Measurements from ENCODE around the gene ICAM1. TPM values are rescaled to one million over a fixed set of nuclear protein-coding genes. Genes with fewer than 3 reads are reported as not detected.
A peak's percentile ranks its signal among the peaks of the same experiment; 100 is the strongest.

Gene ICAM1
- total RNA-seq, 4 donors from 2014 or later, result 8.1 to 37.6 (median 19.7) TPM

- intact Hi-C loops (cut with DNase I), result no loop called here
- Histone ChIP-seq H3K4me3 (replicated peaks in 1 of 3) (no peak overlapping the region), H3K4me1 (peaks cover 33 to 67% of the 10 kb centered on the region in 2 donors), H3K9me3 (no peaks in the 10 kb centered on the region), H3K27ac (no peak overlapping the region), H3K27me3 (peaks cover 42% of the 10 kb centered on the region), H3K36me3 (peaks cover 6 to 18% of the 10 kb centered on the region in 2 donors)
- DNase-seq, result no peak
- TF ChIP-seq CTCF (IDR thresholded peaks at IDR 0.05) (no peak), POLR2A (IDR thresholded peaks at IDR 0.05) (no peak)
- 2 to 3% methylated on average over 14 to 23 of the region's 23 CpGs for WGBS, 2 donors
These were observed 17.8 kb downstream of the ICAM1 start for GRCh38 chr19:10288662-10289166.

- Histone ChIP-seq H3K4me1 (peaks cover 33 to 67% of the 10 kb centered on the region in 2 donors), H3K27ac (no peak overlapping the region), H3K9me3 (no peaks in the 10 kb centered on the region), H3K27me3 (peaks cover 45% of the 10 kb centered on the region), H3K4me3 (replicated peaks in 1 of 3) (peak overlapping the region in 1 of 3 donors; percentile 13), H3K36me3 (peaks cover 6 to 18% of the 10 kb centered on the region in 2 donors)
- no peak for TF ChIP-seq POLR2A (IDR thresholded peaks at IDR 0.05)
- TF ChIP-seq CTCF (IDR thresholded peaks at IDR 0.05), result no peak
- DNase-seq, result no peak
- intact Hi-C loops (cut with DNase I), result no loop called here
- WGBS, 2 donors, result 2 to 4% methylated on average over 30 to 34 of the region's 50 CpGs
These were observed 18.4 kb downstream of the ICAM1 start for GRCh38 chr19:10289167-10289835.

- DNase-seq, result no peak
- 2 to 6% methylated on average over 5 to 8 of the region's 45 CpGs for WGBS, 2 donors
These were observed 19.0 kb downstream of the ICAM1 start, which contains the start of gene ICAM5 for GRCh38 chr19:10289836-10290356. TSS of gene ICAM5 (plus strand) at chr19:10289952. CDS start at chr19:10290044, 92 bp downstream.

GRCh38 chr19:10290357-10290875, 19.5 kb downstream of the ICAM1 start:
- WGBS, 2 donors, result 3 to 7% methylated on average over 26 to 30 of the region's 30 CpGs
- DNase-seq, result no peak
- Histone ChIP-seq H3K9me3 (no peaks in the 10 kb centered on the region), H3K4me3 (replicated peaks in 1 of 3) (no peak overlapping the region), H3K4me1 (peaks cover 33 to 76% of the 10 kb centered on the region in 2 donors), H3K27ac (no peak overlapping the region), H3K27me3 (peaks cover 45% of the 10 kb centered on the region), H3K36me3 (peaks cover 0 to 6% of the 10 kb centered on the region in 2 donors)
- TF ChIP-seq POLR2A (IDR thresholded peaks at IDR 0.05), result no peak
- TF ChIP-seq CTCF (IDR thresholded peaks at IDR 0.05), result no peak
- intact Hi-C loops (cut with DNase I), result no loop called here

More at GRCh38 chr19:10289836-10290356, 19.0 kb downstream of the ICAM1 start, which contains the start of gene ICAM5:
- peak within 1 kb of the TSS in 1 of 3 donors; percentile 13 for H3K4me3 ChIP-seq (replicated peaks in 1 of 3)
- H3K36me3 ChIP-seq, result peaks cover under 1 to 12% of the 10 kb centered on the region in 2 donors
- peaks cover 45% of the 10 kb centered on the region for H3K27me3 ChIP-seq
- TF ChIP-seq POLR2A (IDR thresholded peaks at IDR 0.05), result no peak
- TF ChIP-seq CTCF (IDR thresholded peaks at IDR 0.05), result no peak
- no peaks in the 10 kb centered on the region for H3K9me3 ChIP-seq
- peaks cover 33 to 71% of the 10 kb centered on the region in 2 donors for H3K4me1 ChIP-seq
- no peak within 1 kb of the TSS for H3K27ac ChIP-seq
- intact Hi-C loops (cut with DNase I), result no loop called here

Data from thyroid gland (tissue), 4 donors.